HG02642 (cell line): Measurements from ENCODE around the gene SIK2.
A peak's percentile ranks its signal among the peaks of the same experiment; 100 is the strongest.

Source experiments
- ATAC-seq: cut with Tn5 transposase; IDR thresholded peaks from one replicate; pipeline ENCODE4 v1.9.1; 2021; ENCODE audit warnings: mild to moderate bottlenecking; ENCODE audit not compliant: unreplicated experiment, poor library complexity

Gene SIK2

DNA sequence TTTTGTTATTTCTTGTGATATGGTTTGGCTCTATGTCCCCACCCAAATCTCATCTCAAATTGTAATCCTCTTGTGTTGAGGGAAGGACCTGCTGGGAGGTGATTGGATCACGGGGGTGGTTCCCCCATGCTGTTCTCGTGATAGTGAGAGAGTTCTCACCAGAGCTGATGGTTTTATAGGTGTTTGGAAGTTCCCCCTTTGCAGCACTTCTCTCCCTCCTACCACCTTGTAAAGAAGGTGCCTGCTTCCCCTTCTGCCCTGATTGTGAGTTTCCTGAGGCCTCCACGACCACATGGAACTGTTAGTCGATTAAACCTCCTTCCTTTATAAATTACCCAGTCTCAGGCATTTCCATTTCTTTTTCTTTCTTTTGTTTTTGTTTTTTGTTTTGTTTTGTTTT lies 24.4 kb upstream of the SIK2 start:
- no peak for ATAC-seq

DNA sequence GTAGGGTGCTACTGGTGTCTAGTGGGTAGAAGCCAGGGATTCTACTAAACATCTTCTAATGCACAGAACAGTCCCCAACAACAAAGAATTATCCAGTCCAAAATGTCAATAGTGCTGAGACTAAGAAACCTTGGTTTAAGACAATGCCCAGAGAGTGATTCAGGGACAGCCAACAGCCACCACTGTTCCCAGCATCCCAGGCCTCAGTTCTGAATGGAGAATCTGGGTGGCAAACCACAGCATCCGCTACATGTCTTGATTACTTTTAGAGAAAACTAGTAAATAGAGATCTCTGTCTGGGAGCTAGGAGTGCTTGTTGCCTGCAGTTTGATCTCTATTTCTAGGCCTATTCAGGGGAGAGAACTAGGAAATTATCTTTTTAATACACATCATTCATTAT lies 20.9 kb upstream of the SIK2 start:
- no peak for ATAC-seq

DNA sequence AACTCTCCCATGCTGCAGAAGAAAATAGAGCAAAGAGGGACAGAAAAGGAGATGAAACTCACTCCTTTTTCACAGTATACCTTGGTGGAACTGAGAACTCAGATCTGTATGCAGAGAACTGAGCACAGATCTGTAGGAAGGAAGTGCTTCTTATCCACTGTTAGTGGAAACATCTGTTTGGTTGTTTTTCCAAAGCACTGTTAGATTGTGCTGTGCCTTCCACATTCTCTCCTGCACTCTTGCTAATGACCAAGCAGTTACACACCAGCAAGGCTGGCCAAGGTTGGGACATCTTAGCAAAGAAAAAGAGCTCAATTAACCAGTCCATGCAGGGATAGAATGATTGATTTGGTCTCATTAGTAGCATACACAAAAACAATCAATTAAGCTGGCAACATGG lies 20.1 kb upstream of the SIK2 start:
- ATAC-seq = no peak

DNA sequence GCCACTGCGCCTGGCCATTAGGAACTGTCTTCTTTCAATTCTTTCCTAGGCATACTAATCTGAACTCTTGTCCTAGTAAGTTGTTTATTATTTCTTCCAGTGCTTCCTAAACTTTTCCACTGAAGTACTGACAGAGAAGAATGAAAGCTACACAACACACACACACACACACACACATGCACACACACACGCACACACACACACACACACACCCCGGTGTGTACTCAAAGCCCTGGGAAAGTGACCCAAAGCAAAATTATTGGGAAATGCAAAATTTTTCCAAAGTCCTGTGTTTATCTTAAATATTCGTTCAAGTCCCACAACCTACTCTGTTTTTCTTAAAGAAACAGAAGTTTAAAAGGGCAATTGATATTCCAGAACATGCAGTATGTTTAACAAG lies 19.4 kb upstream of the SIK2 start:
- ATAC-seq = no peak

- no peak for ATAC-seq
These were observed 16.9 kb upstream of the SIK2 start for GRCh38 chr11:111585371-111585770.

- no peak for ATAC-seq
These were observed 15.8 kb upstream of the SIK2 start for GRCh38 chr11:111586388-111586831.

DNA sequence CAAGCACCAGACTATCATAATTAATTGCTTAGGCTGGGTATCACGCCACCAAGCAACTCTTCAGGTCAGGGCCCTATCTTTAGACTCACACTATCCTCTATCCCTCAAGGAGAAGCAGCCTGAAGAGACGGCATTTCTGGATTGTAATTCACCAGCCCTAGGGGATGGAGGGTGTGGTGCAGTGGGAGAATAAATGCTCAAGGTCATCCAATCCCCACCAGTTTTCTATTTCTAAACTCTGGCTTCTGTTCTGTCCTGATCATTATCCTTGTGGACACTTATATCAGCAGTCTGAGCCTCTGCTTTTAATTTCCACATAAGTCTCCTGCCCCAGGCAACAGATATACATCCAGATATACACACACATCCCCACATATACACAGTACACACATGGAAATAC lies 13.1 kb upstream of the SIK2 start:
- ATAC-seq = no peak

GRCh38 chr11:111589886-111590499 lies 12.3 kb upstream of the SIK2 start:
- no peak for ATAC-seq

GRCh38 chr11:111591187-111591960 lies 10.9 kb upstream of the SIK2 start:
- ATAC-seq = no peak

DNA sequence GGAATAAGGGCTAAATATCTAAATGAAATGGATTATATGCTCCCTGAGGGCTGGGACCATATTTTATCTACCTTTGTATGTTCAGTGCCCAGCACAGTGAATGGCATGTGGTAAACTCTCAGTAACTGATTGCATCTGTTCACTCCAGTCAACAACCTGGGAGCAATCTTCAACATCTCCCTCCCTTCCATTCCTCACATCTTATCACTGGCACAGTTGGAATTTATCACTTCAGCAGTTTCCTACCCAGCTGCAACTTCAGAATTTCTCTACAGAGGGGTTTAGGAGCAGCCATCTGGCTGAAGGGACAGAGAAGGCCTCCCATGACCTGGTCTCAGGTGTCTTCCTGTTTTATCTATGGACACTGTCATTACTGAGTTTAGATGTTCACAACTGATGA lies 9.8 kb upstream of the SIK2 start:
- no peak for ATAC-seq

- no peak for ATAC-seq
These were observed 5.9 kb upstream of the SIK2 start for GRCh38 chr11:111596319-111596718.

DNA sequence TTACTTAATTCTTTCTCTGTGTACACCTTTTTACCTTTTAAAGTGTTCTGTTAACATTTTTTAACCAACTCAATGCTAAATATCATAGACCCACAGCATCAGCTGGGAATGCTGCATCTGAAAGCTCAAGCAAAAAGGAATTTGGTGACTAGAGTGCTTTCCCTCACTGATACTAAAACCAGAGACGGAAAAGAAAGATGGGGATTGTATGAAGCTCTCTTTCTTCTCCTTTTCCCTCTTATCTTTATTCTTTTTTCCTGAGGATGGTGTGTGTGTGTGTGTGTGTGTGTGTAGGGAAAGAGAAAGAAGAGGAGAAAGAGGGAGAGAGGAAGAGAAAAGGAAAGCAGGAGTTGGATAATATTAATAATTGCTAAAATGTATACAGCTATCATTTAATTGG lies 4.1 kb upstream of the SIK2 start:
- ATAC-seq = no peak

DNA sequence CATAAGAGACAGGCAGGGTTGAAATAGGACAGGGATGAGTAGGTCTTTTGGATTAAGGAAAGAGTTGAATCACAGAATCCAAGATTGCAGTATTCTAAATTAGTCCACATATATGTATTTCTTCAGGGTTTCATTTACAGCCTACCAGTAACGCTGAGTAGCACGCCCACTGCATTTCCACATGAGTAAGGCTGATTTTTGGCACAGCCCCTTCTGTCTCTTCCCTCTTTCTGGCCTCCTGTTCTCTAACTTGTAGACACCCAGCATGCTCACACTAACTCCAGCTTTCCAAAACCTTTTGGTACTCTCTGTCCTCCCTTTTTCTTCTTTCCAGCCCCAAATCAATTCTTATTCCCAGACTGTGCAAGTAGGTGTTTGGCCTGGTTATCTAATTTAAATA lies 3.7 kb upstream of the SIK2 start:
- ATAC-seq = no peak

GRCh38 chr11:111601636-111601978 lies 642 bp upstream of the SIK2 start:
- no peak for ATAC-seq

DNA sequence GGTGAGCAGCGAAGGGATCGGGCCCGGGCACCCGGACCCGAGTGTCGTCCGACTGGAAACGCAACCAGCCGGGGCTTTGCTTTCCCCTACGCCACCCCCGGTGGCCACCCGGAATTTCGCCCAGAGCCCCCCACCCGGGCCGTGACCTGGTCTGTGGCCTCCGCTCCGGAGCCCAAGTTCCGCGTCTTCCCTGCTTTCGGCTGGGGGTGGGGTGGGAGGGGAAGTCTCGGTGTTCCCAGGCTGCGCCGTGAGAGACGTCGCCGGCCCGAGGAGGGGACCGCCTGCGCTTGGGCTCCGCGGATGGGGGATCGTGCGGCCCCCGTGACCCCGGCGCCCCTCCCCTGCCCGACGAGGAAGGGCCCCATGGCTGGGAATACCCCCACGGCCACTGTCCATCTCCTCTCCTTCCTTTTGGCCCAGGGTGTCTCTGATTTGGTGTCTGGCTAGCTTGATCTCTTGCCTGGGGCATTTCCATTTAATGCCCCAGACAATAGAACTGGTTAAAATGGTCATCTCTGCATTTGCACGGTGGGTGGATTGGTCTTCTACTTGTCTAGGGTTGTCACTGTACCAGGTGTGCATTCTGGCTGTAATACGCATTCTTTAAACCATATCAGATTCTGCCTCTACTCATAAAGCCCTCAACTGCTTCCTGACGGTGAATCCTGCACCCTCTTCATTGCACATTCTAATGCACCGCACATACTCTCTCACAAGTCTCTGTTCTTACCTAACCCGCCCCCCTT lies 789 bp downstream of the SIK2 start:
- ATAC-seq = peak; percentile 9

GRCh38 chr11:111603611-111604130 lies 1.4 kb downstream of the SIK2 start:
- no peak for ATAC-seq

DNA sequence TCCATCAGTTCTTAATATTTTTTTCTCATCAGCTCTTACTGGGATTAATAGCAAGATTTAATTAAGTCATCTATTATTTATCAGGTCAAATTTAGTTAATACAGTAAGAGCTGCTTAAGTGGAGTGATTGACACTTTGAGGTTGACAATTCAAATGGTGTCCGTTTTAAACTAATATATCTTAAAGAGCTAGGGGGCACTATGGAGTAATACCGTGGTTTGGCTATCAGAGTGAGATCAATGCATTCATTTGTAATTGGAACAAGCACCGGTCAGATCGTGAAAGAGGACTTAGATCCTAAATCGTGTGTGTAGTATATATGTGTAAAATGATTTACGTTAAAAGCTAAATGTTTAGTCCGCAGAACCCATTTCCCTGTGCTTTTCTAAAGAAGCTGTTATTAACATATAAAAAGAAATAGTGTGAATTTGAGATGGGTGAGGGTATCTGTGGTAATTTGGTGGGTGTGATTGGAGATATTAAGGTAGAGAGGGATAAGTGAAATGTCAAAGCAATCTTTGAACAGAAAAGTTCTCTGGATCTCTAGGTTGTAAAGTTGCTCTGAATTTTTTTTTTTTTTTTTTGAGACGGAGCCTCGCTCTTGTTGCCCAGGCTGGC lies 2.3 kb downstream of the SIK2 start:
- no peak for ATAC-seq

DNA sequence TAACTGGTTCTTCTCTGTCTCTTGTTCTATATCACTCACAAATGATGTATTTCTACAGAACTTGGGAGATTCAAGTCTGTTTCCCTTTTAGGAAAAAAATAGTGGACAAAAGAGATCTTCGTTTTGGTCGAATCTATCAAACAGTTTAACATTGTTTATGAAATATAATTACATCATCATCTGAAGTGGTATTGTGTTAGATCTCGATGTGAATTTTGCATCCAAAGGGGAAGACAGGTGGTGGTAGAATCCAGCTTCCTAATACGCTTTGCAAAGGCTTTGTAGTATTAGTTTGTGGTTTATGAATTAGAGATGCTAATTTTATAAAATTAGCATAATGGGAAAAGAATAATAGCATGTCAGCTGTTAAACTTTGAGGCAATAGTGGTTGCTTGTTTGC lies 3.4 kb downstream of the SIK2 start:
- ATAC-seq = no peak

- ATAC-seq = no peak
These were observed 4.7 kb downstream of the SIK2 start for GRCh38 chr11:111606986-111607385.

GRCh38 chr11:111607751-111608150 lies 5.5 kb downstream of the SIK2 start:
- ATAC-seq = no peak

GRCh38 chr11:111612224-111612623 lies 10.0 kb downstream of the SIK2 start:
- no peak for ATAC-seq
